Glutamatergic neuron (in vitro differentiated cells): ENCODE results near the gene CCL13. TPM values are rescaled to one million over a fixed set of nuclear protein-coding genes. Genes with fewer than 3 reads are reported as not detected.

Experiments
- DNase-seq: peaks from one replicate; pipeline ENCODE4 v3.0.0; 2022
- H3K27ac Mint-ChIP-seq: one replicate; pipeline ENCODE4 v1.8.0; 2020; ENCODE audit warnings: mild to moderate bottlenecking, mixed read lengths, inconsistent platforms; ENCODE audit not compliant: unreplicated experiment
- H3K27me3 Mint-ChIP-seq: one replicate; pipeline ENCODE4 v1.8.0; 2020; ENCODE audit warnings: mild to moderate bottlenecking, moderate library complexity, mixed read lengths, inconsistent platforms; ENCODE audit not compliant: unreplicated experiment
- H3K36me3 Mint-ChIP-seq: one replicate; pipeline ENCODE4 v1.8.0; 2020; ENCODE audit warnings: mild to moderate bottlenecking, mixed read lengths, inconsistent platforms; ENCODE audit not compliant: unreplicated experiment
- H3K4me1 Mint-ChIP-seq: one replicate; pipeline ENCODE4 v1.8.0; 2020; ENCODE audit warnings: mild to moderate bottlenecking, low read depth, mixed read lengths, inconsistent platforms; ENCODE audit not compliant: unreplicated experiment
- H3K4me3 Mint-ChIP-seq: one replicate; pipeline ENCODE4 v1.8.0; 2020; ENCODE audit warnings: mild to moderate bottlenecking, mixed read lengths, inconsistent platforms; ENCODE audit not compliant: unreplicated experiment
- H3K9me3 Mint-ChIP-seq: one replicate; pipeline ENCODE4 v1.8.0; 2020; ENCODE audit warnings: mild to moderate bottlenecking, moderate library complexity, mixed read lengths, inconsistent platforms; ENCODE audit not compliant: unreplicated experiment
- CTCF ChIP-seq: fragments of 200-600 bp; sonication (generic); IDR thresholded peaks from one replicate; pipeline ENCODE4 v1.5.0; 2021; ENCODE audit not compliant: partially characterized antibody, unreplicated experiment
- total RNA-seq: library from RNA; stranded (reverse); fragmentation: NEBNext Ultra II Directional; extraction: Animal tissue kit (Norgen Biotek cat#: 25700); gene quantifications from one replicate; pipeline ENCODE4 v1.2.1, GENCODE V29; 2021; ENCODE audit not compliant: unreplicated experiment

Gene CCL13
- total RNA-seq, 1 donor from 2014 or later = not detected

DNA sequence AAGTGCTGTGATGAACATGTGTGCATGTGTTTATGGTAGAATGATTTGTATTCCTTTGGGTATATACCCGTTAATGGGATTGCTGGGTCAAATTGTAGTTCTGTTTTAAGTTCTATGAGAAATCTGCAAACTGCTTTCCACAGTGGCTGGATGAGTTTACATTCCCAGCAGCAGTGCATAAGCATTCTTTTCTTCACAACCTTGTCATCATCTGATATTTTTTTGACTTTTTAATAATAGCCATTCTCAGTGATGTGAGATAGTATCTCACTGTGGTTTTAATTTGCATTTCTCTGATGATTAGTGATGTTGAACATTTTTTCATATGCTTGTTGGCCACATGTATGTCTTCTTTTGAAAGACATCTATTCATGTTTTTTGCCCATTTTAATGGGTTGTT is 18.6 kb upstream of the CCL13 start:
- no peaks in the 10 kb centered on the region for H3K9me3 Mint-ChIP-seq
- no peak for TF ChIP-seq CTCF
- no peaks in the 10 kb centered on the region for H3K4me1 Mint-ChIP-seq
- no peaks in the 10 kb centered on the region for H3K27me3 Mint-ChIP-seq
- H3K4me3 Mint-ChIP-seq = no peak overlapping the region
- H3K27ac Mint-ChIP-seq = no peak overlapping the region
- no peak for DNase-seq
- no peaks in the 10 kb centered on the region for H3K36me3 Mint-ChIP-seq

- Mint-ChIP-seq H3K4me3 (no peak overlapping the region), H3K36me3 (no peaks in the 10 kb centered on the region), H3K27ac (no peak overlapping the region), H3K27me3 (no peaks in the 10 kb centered on the region), H3K9me3 (no peaks in the 10 kb centered on the region), H3K4me1 (no peaks in the 10 kb centered on the region)
- no peak for TF ChIP-seq CTCF
- no peak for DNase-seq
These were observed 17.0 kb upstream of the CCL13 start for GRCh38 chr17:34339138-34339770.

DNA sequence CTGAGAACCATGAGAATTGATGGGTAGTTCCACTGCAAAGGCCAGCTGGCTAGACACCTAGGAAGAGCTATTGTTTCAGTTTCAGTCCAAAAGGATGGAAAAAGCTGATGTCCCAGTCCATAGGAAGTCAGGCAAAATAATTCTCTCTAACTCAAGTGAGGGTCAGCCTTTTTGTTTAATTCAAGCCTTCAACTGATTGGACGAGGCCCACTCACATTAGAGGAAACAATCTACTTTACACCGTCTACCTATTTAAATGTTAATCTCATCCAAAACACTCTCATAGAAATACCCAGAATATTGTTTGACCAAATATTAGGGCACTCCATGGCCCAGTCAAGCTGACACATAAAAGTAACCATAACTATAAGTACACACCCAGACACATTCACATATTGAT is 14.4 kb upstream of the CCL13 start:
- no peaks in the 10 kb centered on the region for H3K27me3 Mint-ChIP-seq
- H3K4me3 Mint-ChIP-seq = no peak overlapping the region
- H3K9me3 Mint-ChIP-seq = no peaks in the 10 kb centered on the region
- no peaks in the 10 kb centered on the region for H3K4me1 Mint-ChIP-seq
- no peak overlapping the region for H3K27ac Mint-ChIP-seq
- H3K36me3 Mint-ChIP-seq = no peaks in the 10 kb centered on the region
- no peak for DNase-seq
- TF ChIP-seq CTCF = no peak

- Mint-ChIP-seq H3K36me3 (no peaks in the 10 kb centered on the region), H3K4me3 (no peak overlapping the region), H3K27me3 (no peaks in the 10 kb centered on the region), H3K27ac (no peak overlapping the region), H3K4me1 (no peaks in the 10 kb centered on the region), H3K9me3 (no peaks in the 10 kb centered on the region)
- no peak for TF ChIP-seq CTCF
- DNase-seq = no peak
These were observed 9.2 kb upstream of the CCL13 start for GRCh38 chr17:34347063-34347462.

GRCh38 chr17:34349751-34350150 is 6.5 kb upstream of the CCL13 start:
- H3K4me3 Mint-ChIP-seq = no peak overlapping the region
- H3K27ac Mint-ChIP-seq = no peak overlapping the region
- H3K9me3 Mint-ChIP-seq = peaks cover 2% of the 10 kb centered on the region
- H3K27me3 Mint-ChIP-seq = peaks cover 2% of the 10 kb centered on the region
- no peak for TF ChIP-seq CTCF
- no peaks in the 10 kb centered on the region for H3K4me1 Mint-ChIP-seq
- peaks cover 7% of the 10 kb centered on the region for H3K36me3 Mint-ChIP-seq
- DNase-seq = no peak
